CD4-positive, alpha-beta T cell treated with Interleukin-15 for 4 hours (primary cell): ENCODE data around the gene SLC9B2.

Source experiments
- DNase-seq: peaks from one replicate; pipeline ENCODE4 v3.0.0-alpha.2; 2020; ENCODE audit warnings: low spot score

SLC9B2 gene, protein sequence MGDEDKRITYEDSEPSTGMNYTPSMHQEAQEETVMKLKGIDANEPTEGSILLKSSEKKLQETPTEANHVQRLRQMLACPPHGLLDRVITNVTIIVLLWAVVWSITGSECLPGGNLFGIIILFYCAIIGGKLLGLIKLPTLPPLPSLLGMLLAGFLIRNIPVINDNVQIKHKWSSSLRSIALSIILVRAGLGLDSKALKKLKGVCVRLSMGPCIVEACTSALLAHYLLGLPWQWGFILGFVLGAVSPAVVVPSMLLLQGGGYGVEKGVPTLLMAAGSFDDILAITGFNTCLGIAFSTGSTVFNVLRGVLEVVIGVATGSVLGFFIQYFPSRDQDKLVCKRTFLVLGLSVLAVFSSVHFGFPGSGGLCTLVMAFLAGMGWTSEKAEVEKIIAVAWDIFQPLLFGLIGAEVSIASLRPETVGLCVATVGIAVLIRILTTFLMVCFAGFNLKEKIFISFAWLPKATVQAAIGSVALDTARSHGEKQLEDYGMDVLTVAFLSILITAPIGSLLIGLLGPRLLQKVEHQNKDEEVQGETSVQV

DNA sequence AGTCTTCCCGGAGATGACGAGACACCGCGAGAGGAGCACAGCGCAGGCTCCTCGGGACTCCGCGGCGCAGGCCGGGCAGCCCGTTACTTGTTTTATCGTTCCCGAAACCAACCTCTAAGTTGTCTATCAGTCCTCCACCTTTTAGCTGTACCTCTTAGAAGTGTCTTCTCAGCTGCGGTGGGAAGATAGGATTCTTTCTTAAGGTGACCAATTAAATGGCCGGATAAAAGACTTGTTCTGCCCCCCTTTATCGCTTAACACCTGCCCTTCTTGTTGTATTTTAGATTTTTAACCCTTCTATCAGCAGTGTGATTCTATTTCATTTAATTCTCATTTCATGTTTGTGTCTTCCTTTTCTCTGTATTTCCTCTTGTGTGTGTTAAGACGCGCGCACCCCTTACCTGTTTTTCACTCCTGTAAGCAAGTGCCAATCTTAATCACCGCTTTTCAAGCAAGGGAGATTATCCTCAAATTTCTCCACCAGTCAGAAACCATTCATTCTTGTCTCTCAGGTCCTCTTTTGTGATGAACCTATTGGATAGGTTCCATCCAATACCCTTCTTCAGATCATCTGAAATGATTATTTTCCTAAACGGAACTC is at the start of gene SLC9B2:
SLC9B2 (minus strand) TSS at position 15 of the 601 bp plus-strand sequence. CDS start 9,211 bp downstream, outside the sequence.
- no peak for DNase-seq

DNA sequence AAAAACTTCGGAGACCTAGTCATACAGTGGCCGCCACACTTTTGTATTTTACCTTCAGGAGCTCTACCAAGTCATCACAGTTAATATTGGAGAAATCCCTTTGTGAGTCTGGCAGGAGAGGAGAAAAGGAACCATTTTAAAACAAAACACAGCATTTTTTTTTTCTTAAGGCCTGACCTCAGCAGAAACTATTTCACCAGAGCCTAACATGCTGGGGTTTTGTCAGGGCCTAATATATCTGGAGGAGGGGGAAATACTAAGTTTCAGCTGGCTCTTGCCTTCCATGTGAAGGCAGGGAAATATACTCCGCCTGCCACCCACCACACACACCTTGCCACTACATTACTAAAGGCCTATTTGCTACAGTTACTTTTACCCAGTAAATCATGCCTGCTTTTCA is 49.6 kb upstream of the SLC9B2 start:
- no peak for DNase-seq

DNA sequence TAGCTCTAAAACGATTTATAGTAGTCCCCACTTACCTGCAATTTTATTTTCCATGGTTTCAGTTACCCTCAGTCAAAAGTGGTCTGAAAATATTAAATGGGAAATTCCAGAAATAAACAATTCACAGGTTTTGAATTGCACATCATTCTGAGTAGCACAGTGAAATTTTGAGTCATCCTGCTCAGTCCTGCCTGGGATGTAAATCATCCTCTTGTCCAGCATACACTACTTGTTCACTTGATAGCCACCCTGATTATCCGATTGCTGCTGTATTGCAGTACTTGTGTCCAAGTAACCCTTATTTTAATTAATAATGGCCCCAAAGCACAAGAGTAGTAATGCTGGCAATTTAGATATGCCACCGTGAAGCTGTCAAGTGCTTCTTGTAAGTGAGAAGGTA is 46.6 kb upstream of the SLC9B2 start:
- DNase-seq, result no peak

DNA sequence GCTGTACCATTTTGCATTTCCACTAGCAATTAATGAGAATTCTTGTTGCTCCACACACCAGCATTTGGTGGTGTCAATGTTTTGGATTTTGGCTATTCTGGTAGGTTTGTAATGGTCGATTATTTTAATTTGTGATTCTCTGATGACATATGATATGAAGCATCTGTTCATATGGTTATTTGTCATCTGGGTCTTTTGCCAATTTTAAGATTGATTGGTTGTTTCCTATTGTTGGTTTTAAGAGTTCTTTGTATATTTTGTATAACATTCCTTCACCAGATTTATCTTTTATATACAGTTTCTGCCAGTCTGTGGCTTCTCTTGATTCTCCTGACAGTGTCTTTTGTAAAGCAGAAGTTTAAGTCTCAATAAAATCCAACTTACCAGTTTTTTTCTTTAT is 41.6 kb upstream of the SLC9B2 start:
- no peak for DNase-seq

DNA sequence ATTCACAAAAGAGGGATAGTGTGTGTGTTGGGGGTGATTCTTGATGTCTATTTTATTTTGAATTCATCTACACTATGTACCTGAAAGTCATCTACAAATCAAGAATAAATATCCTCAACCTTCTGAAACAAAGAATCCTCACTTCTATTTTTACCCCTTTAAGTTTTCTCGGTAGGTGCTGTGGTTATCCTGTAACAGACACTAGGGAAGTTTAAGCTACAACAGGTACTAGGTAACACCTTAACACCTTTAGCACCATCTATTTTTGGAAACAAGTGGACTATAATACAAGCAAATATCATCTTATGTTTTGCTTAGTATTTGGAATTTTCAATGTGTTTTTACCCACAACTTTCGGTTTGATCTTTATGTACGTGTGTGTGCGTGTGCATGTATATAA is 35.0 kb upstream of the SLC9B2 start:
- no peak for DNase-seq

DNA sequence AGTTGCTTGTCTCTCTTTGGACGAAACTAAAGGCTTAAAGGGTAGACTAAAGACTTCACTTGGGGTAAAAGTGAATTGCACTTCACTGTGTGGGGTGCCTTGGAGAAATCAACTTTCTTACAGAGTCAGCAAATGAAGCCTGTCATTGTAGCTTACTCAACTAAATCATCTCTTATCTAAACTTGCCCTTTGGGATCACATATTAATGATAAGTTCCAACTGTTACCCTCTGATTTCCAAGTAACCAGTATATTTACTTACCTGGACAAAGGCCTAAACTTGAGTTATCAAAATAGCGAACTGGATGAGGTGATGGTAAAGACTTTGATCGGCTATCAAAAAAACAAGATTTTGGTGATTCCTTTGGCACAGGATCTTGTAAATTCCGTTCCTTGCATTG is 32.0 kb upstream of the SLC9B2 start:
- no peak for DNase-seq

DNA sequence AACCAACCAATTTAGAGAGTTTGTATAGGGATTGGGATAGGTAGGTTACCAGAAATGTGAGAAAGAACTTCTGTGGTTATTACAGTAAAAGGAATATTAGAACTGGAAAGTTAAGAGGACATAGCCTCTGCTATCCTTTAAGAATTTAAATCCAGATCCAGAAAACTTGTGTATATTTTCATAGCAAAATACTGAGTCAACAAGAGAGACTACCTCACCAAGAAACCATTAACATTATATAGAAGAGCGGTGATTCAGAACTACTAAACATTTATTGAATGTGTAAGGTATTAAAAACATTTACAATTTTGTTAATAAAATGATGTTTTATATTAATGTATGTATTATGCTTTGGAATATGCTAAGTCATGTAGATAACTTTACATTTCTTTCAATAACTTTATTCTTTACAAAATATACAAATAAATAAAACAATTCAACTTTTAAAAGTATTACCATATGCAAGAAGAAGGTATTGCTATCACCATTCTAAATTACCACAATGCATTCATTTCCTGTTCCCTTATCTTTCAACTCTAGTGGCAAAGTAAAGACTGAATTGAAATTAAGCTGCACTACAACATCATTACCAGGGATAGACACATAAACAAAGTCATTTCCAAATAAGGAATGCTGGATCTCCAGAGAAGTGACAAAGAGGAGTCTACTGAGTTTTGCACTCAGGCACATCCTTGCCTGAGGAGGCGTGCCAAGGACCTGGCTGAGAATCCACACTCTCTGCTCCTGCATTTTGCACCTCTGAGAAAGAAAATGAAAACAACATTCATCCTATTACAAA is 29.2 kb upstream of the SLC9B2 start:
- DNase-seq, result no peak

DNA sequence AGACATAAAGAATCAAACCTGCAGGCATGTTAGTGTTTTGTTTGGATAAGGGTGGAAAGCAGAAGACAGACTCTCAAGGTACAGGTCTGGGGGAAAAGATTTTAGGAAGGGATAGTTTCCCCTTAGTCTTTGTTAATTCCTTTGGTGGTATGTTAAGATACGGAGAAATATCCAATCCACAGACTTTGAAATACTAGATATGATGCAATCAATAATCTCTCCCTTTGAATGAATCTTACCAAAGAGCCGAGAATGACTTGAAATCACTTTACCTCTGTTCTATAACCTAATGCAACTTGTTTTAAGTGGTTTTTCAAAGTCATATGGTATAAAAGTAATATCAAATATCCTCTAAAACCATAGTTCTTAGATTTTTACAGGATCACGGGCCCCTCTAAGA is 28.3 kb upstream of the SLC9B2 start:
- no peak for DNase-seq

DNA sequence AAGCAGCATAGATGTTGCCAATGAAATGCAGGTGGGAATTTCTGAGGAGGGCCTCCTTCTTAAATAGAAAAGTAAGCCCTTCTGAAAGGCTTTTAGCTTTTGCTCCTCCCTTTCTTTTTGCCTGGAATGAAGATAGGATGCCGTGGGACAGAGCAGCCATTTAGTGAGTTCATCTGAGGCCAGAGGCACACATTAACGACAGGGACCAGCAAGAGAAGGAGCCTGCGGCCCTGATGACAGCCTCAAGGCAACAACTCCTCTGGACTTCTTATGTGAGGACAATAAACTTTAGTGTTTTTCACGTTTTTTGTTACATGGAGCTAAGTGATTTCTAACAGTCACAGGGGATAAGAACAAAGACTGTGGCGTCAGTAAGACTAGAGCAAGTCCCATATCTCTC is 24.1 kb upstream of the SLC9B2 start:
- DNase-seq, result no peak

DNA sequence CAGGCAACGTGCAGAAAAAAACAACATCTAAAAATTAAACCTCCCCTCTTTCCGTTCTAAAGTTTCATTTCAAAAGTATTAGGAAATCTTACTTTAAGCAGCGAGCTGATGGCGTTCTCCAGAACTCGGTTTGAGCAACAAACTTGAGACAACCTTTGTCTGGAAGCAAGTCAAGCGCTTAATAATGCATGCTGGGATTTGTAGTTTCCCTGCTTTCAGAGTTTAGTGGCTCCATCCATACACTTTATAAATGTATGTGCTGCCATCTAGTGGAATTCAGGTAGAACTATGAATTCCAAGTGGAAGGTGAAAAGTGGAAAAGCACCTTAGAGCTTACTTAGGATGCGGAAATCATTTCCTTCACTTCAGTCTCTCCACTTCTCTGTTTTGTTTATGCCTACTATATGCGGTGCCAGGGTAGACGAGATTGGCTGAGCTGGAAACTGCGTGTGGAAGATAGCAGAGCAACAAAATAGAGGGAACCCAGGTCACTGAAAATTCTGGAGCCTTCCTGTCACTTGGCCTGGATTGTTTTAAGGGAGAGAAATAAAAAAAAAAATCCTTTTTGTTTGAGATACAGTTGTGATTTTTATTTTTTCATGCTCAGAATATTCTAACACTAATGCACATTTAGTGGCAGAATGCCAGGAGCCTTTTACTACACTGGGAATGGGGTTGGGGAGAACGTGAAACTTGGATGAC is 23.3 kb upstream of the SLC9B2 start, which contains the start of gene BDH2:
BDH2 (minus strand) TSS at position 144 of the 702 bp plus-strand sequence. CDS start 3,580 bp downstream, outside the sequence.
- DNase-seq, result peak; percentile 85

DNA sequence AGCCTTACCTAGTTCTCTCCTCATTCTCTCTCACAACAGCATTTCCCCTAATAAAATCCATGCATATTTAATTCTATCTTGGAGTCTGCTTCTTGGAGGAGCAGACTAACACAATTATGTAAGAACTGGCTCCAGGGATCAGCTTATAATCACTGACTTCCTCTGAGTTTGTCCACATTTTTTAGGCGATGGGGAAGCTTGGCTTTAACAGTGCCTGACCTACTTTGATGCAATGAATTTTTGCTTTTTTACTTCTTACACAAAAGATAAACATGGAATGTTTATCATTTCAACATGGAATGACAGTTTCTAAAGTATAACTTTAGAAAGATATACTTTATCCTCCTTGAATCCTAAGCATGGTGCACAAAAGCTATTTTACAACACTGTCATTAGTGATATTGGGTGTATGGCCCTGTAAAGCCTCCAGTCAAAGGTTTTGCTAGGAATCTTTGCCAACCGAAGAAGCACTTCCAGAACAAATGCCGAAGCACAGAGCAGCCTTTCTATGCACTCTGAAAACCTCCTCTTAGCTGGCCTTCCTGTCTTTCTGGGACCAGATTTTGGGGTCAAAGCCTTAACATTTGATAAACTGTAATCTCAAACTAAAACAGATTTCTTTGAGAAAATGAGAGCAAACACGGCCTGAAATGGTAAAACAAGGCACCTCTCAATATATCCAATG is 22.3 kb upstream of the SLC9B2 start:
- no peak for DNase-seq

DNA sequence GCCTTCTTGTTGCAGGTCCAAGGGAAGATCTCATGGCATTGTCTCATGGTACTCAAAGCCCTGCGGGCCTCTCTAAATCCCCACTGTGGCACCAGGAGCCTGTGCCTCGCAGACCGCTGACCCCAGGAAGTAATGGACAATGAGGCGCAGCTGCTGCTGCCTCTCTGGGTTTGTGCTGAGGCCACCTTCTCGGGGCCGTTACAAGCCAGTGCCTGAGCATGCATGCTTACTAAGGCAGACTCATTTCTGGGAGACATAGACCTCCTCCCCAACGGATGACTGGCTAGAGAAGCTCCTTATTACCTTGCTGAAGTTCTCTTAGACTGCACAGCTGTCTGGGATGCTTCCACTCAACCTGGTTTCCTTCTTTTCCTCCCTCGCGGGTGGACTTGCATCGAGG is 21.8 kb upstream of the SLC9B2 start:
- no peak for DNase-seq

DNA sequence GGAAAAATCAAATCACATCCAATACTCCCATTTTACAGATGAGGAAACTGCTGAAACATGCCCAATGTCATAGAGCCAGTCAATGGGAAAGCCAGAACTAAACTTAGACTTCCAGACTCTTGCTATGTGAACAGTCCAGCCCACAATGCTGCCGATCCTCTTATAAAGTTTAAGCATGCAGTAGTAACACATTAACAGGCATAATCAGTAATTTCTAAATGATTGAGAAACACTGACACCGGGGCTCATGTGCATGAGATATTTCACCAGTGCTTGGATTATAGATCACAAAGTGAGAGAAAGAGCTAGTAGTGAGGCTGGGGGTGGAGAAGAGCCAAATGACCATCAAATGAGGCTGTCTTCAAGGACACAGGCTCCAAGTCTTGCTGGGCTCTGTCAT is 20.6 kb upstream of the SLC9B2 start:
- DNase-seq, result no peak

DNA sequence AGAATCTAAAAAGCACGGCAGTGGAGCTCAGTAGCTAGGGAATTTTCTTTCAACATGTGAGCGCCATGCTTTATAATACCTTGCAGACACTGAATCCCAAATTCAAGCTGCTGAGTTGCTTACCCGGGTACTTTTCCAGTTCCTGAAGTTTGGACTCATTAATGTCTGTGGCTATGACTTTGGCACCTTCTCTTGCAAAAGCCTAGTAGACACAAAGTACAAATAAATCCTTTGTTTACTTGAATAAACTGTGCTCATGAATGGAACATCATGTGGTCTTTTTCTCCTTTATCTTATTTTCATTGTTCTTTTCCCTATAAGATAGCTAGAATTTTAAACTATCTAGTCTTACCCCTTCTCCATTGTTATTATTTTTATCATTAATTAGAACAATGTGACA is 18.5 kb upstream of the SLC9B2 start:
- no peak for DNase-seq

DNA sequence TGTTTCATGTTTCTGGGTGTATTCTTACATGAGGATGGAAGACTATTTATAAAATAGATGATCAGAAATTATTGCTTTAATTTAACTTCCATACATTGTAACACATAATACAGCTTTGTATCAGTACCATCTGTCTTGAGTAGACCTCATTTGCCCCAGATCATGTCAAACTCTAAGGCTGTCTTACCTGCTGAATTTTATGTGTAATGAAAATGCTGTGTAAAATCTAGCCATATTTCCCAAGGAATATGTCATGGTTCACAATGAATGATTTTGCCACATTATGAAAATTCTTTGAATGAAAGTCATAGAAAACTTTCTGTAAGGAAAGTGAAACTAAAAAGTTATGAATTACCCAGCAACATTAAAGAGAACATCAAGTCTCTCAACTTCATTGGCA is 15.7 kb upstream of the SLC9B2 start:
- DNase-seq, result no peak

DNA sequence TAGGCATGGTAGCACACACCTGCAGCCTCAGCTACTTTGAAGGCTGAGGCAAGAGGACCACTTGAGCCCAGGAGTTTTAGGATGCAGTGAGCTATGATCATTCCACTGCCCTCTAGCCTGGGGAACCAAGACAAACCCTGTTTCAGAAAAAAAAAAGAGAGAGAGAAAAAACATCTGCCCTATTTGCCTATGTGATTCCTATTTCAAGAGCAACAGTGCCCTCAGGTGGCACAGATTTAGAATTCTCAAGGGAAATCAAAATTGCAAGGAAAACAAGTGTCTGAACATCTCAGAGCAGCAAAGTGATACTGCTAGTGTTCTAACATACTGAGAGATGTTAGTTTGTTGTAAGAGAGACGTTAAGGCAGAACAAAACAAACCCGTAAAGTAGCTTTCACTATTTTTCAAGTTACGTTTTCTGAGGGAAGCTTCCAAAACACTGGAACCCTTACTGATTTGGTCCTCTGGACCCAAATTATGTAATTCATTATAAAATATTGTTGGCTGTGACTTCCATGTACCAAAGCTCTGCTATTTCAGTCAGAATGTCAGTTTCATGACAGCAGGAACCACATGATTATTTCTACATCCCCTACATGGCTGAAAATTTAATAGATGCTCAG is 15.2 kb upstream of the SLC9B2 start:
- DNase-seq, result peak; percentile 64

DNA sequence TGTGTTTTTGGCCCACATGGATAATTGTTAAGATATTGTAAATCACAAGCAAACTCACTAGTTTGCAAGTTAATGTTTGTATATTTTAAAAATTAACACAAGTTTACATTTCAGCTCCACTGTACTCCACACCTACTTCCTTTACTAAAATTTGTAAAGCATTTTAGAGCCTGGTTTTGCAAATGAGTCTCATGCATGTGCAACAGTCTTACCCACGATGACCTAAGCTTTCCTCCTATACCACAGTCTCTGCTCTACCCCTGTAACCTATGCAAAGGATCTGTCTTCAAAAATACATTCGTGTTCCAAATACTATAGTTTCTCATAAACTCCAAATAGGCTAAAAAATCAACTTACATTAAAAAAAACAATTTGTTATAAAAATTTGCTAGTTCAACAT is 12.9 kb upstream of the SLC9B2 start:
- DNase-seq, result no peak

DNA sequence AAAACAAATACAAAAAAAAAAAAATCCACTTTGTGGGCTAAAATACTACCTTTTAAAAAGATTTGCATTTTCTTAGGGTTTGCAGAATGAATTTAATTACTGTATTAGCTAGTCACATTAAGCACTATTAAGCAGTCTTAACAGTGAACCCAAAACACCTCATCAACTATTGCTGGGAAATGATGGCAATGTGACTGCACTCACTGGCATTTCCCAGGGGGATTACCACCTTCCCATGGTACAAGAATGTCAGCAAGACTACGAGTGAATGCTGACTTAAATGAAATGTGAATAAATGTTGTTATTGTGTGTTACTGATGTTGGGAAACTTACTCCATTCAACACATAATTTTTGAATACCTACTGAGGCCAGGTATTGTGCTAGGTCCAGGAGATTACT is 10.0 kb upstream of the SLC9B2 start:
- no peak for DNase-seq

DNA sequence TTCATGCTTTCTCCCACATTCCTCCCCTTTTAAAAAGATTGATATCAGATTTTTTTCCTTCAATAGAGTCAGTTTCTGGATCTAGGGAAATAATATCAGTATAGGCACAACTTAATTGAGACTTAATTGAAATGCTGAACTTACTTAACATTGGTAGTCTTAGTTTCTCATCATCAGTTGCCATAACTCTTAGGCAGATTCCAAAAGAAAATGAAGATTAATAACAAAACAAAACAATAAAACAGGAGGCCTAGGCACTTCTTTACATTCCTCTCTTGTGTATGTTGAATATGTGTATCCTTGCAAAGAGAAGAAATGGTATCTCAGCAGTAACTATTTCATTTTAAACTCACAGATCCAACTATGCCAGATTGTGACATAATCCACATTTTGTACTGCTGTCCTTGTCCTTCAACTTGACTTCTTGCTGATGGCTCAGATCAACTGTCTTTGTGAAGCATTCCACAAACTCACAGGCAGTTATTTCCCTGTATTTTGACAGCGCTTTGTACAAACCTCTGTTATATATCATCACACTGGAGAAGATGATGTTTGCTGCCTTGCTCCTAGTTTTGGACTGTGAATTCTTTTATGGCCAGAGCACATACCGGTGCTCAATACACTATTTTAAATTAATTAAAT is 9.1 kb upstream of the SLC9B2 start:
- no peak for DNase-seq

DNA sequence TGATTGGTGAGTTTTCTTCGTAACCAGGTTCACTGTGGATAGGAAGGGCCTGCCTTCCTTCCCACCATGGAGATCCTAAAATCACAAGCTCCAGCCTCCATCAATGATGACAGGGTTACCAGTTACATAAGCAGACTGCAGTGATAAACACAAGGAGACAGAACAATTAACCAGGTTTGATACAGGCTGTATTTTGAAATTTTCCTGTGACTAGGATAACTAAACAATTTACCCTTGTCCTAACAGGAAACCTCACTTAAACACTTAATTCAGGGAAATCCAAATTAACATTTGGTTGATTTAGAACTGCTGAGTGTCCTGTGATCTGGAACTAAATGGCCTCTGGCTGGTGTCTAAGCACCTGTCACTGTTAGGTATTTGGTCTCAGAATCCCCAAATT is 3.1 kb upstream of the SLC9B2 start:
- no peak for DNase-seq
